ENCODE measurements around the gene SRBD1.

DNA sequence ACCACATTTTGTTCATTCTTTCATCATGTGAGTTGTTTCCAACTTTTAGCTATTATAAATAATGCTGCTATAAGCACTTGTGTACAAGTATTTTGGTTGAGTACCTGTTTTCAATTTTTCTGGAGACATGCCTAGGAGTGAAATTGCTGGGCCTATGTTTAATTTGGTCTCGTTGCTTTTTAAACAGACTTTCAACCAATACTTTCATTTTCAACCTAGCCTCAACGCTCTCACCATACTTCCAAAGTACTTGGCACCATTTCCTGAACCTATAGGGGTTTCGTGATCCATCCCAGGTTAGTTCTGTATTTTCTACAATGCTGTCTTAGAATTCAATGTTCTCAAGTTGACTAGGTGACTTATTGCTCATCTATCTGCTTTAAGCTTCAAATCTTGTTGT, 126.1 kb downstream of the SRBD1 start:
- TF ChIP-seq, protein P1, sequence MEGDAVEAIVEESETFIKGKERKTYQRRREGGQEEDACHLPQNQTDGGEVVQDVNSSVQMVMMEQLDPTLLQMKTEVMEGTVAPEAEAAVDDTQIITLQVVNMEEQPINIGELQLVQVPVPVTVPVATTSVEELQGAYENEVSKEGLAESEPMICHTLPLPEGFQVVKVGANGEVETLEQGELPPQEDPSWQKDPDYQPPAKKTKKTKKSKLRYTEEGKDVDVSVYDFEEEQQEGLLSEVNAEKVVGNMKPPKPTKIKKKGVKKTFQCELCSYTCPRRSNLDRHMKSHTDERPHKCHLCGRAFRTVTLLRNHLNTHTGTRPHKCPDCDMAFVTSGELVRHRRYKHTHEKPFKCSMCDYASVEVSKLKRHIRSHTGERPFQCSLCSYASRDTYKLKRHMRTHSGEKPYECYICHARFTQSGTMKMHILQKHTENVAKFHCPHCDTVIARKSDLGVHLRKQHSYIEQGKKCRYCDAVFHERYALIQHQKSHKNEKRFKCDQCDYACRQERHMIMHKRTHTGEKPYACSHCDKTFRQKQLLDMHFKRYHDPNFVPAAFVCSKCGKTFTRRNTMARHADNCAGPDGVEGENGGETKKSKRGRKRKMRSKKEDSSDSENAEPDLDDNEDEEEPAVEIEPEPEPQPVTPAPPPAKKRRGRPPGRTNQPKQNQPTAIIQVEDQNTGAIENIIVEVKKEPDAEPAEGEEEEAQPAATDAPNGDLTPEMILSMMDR (optimal IDR thresholded peaks at IDR 0.05 in 1 of 3, IDR thresholded peaks at IDR 0.05 in 1 of 3, conservative IDR thresholded peaks at IDR 0.05 in 1 of 3; ENCODE audit: extremely low read depth in 1 of 3, insufficient read depth in 2 of 3, low read length in 3 of 3): no peak
- TF ChIP-seq EZH2 (IDR thresholded peaks at IDR 0.05; ENCODE audit: low read length): no peak
